SH-SY5Y (cell line): ENCODE results near the gene ITCH.

Experiments used
- GATA2 ChIP-seq: IDR thresholded peaks from 2 replicates; pipeline ENCODE4 v1.6.1; 2011; ENCODE audit warnings: mild to moderate bottlenecking, low read depth, low read length
- GATA3 ChIP-seq: IDR thresholded peaks from 2 replicates; pipeline ENCODE4 v1.6.1; 2011; ENCODE audit warnings: low read depth, mild to moderate bottlenecking, low read length, moderate library complexity

GRCh38 chr20:34495307-34495706, 132.2 kb downstream of the ITCH start:
- TF ChIP-seq GATA3 = no peak
- no peak for TF ChIP-seq GATA2
